SK-N-SH (cell line): ENCODE measurements around the gene ZNF655. TPM values are rescaled to one million over a fixed set of nuclear protein-coding genes. Genes with fewer than 3 reads are reported as not detected.

Source experiments
- CTCF ChIA-PET: fragments of 300-600, 350-600 bp; formaldehyde crosslinking; extraction: SDS; loops from one replicate; lab custom pipeline; 2021; lab: Yijun Ruan, JAX
- POLR2A ChIA-PET: fragments of 350-600 bp; sonication (Branson Sonifier 250); formaldehyde crosslinking; extraction: SDS; loops from one replicate; lab custom pipeline; 2020; ENCODE audit warnings: antibody characterized with exemption, inconsistent platforms; lab: Yijun Ruan, JAX
- DNase-seq: peaks from one replicate; pipeline ENCODE4 v3.0.0; 2012
- H2AFZ ChIP-seq: fragments of 200-600 bp; sonication (generic); 2 replicates; pipeline ENCODE4 v1.8.1; 2016; ENCODE audit warnings: antibody characterized with exemption, mild to moderate bottlenecking, low read depth
- H3F3A ChIP-seq: fragments of 200-600 bp; sonication (generic); replicated peaks from 2 replicates; pipeline ENCODE3; 2016; ENCODE audit warnings: antibody characterized with exemption, mild to moderate bottlenecking; ENCODE audit not compliant: insufficient read depth
- H3K27ac ChIP-seq, 2 experiments: fragments of 200-500 bp in 1 of 2; fragments of 200-600 bp in 1 of 2; sonication (Bioruptor generic) in 1 of 2; sonication (generic), shearing (Covaris generic) in 1 of 2; 2 replicates each; pipeline versions ENCODE4 v1.5.1 to v1.6.1; 2014 to 2016; ENCODE audit warnings: low read depth in 2 of 2, inconsistent platforms in 1 of 2, low read length in 1 of 2, mild to moderate bottlenecking in 1 of 2, mixed read lengths in 1 of 2
- H3K27me3 ChIP-seq: fragments of 200-600 bp; sonication (generic), shearing (Covaris generic); 2 replicates; pipeline ENCODE4 v1.6.1; 2016; ENCODE audit warnings: mixed run types; ENCODE audit not compliant: insufficient read depth
- H3K36me3 ChIP-seq, 2 experiments: fragments of 200-500 bp in 1 of 2; fragments of 200-600 bp in 1 of 2; sonication (Bioruptor generic) in 1 of 2; sonication (generic) in 1 of 2; replicated peaks in 1 of 2; 2 replicates each; pipeline versions ENCODE3 to v1.5.1; 2014 to 2016; ENCODE audit warnings: low read length in 1 of 2, mild to moderate bottlenecking in 1 of 2; ENCODE audit not compliant: insufficient read depth in 2 of 2, control insufficient read depth in 1 of 2
- H3K4me1 ChIP-seq, 2 experiments: fragments of 200-500 bp in 1 of 2; fragments of 200-600 bp in 1 of 2; sonication (Bioruptor generic) in 1 of 2; sonication (generic), shearing (Covaris generic) in 1 of 2; 2 replicates each; pipeline versions ENCODE4 v1.5.1 to v1.6.1; 2014 to 2016; ENCODE audit warnings: low read depth in 1 of 2, low read length in 1 of 2, mixed run types in 1 of 2; ENCODE audit not compliant: insufficient read depth in 2 of 2, control insufficient read depth in 1 of 2
- H3K4me2 ChIP-seq: fragments of 200-600 bp; sonication (generic), shearing (Covaris generic); 2 replicates; pipeline ENCODE4 v1.6.1; 2017; ENCODE audit warnings: mixed run types
- H3K4me3 ChIP-seq, 2 experiments: fragments of 200-500 bp in 1 of 2; fragments of 200-600 bp in 1 of 2; sonication (Bioruptor generic) in 1 of 2; sonication (generic), shearing (Covaris generic) in 1 of 2; 2 replicates each; pipeline versions ENCODE4 v1.5.1 to v1.8.1; 2014 to 2016; ENCODE audit warnings: low read depth in 2 of 2, inconsistent platforms in 1 of 2, low read length in 1 of 2, mild to moderate bottlenecking in 1 of 2, mixed read lengths in 1 of 2, moderate library complexity in 1 of 2
- H3K79me2 ChIP-seq: fragments of 200-600 bp; sonication (generic); 2 replicates; pipeline ENCODE4 v1.8.1; 2017; ENCODE audit warnings: mild to moderate bottlenecking; ENCODE audit not compliant: insufficient read depth
- H3K9ac ChIP-seq: fragments of 200-600 bp; sonication (generic); 2 replicates; pipeline ENCODE4 v1.6.1; 2017; ENCODE audit warnings: mixed run types
- H3K9me2 ChIP-seq: fragments of 200-600 bp; sonication (generic); 2 replicates; pipeline ENCODE4 v1.6.1; 2017; ENCODE audit warnings: mixed run types
- H3K9me3 ChIP-seq: fragments of 200-600 bp; sonication (generic); 2 replicates; pipeline ENCODE4 v1.6.1; 2017; ENCODE audit warnings: mixed run types, mild to moderate bottlenecking, moderate library complexity
- H4K20me1 ChIP-seq: fragments of 200-600 bp; sonication (generic); 2 replicates; pipeline ENCODE4 v1.6.1; 2017; ENCODE audit warnings: mild to moderate bottlenecking, mixed run types; ENCODE audit not compliant: insufficient read depth
- ELF1 ChIP-seq: IDR thresholded peaks from 2 replicates; pipeline ENCODE4 v1.4.0; 2012
- FOXJ3 ChIP-seq: sonication (generic); formaldehyde crosslinking; IDR thresholded peaks from 2 replicates; pipeline ENCODE4 v1.5.1; 2020; ENCODE audit warnings: mild to moderate bottlenecking, missing genetic modification reagents
- FOXM1 ChIP-seq: IDR thresholded peaks from 2 replicates; pipeline ENCODE4 v1.4.0; 2012; ENCODE audit warnings: low read depth, mild to moderate bottlenecking
- JUND ChIP-seq: IDR thresholded peaks from 2 replicates; pipeline ENCODE4 v1.4.0; 2012
- MEF2A ChIP-seq: IDR thresholded peaks from 2 replicates; pipeline ENCODE4 v1.4.0; 2012; ENCODE audit warnings: low read depth, borderline replicate concordance
- MXI1 ChIP-seq: IDR thresholded peaks from 2 replicates; pipeline ENCODE4 v1.6.1; 2012; ENCODE audit warnings: mild to moderate bottlenecking, low read depth, low read length, improper control_type of control experiment
- NFIC ChIP-seq: IDR thresholded peaks from 2 replicates; pipeline ENCODE4 v1.4.0; 2012; ENCODE audit warnings: borderline replicate concordance
- TCF12 ChIP-seq: IDR thresholded peaks from 2 replicates; pipeline ENCODE4 v1.4.0; 2012
- TEAD4 ChIP-seq: IDR thresholded peaks from 2 replicates; pipeline ENCODE4 v1.4.0; 2012; ENCODE audit warnings: mild to moderate bottlenecking, borderline replicate concordance; ENCODE audit not compliant: insufficient read depth
- WGBS: methylation state at CpG from one replicate; pipeline ENCODE4 v1.1.6; 2017; ENCODE audit warnings: low lambda C conversion rate; 5-methylcytosine and 5-hydroxymethylcytosine counted together
- polyA plus RNA-seq, 3 experiments: library from polyadenylated mRNA; depleted of rRNA; stranded (reverse); fragments of >200 nt; gene quantifications; 2 replicates each; pipeline ENCODE4 v1.2.3, GENCODE V29; 2012
- TF ChIP-seq, protein P1 (sequence below): IDR thresholded peaks from 2 replicates; pipeline ENCODE4 v1.4.0; 2012; ENCODE audit warnings: low read depth, borderline replicate concordance
- TF ChIP-seq, protein P2 (sequence below): fragments of 150-350 bp; IDR thresholded peaks from 2 replicates; pipeline ENCODE4 v1.6.1; 2017; ENCODE audit warnings: antibody characterized with exemption, low read length, low read depth, borderline replicate concordance
- TF ChIP-seq, protein P3 (sequence below): IDR thresholded peaks from 2 replicates; pipeline ENCODE4 v1.4.0; 2012; ENCODE audit warnings: low read depth
- TF ChIP-seq, protein P4 (sequence below): fragments of 200-600 bp; sonication (generic); IDR thresholded peaks from 2 replicates; pipeline ENCODE4 v1.6.1; 2017; ENCODE audit warnings: antibody characterized with exemption, mild to moderate bottlenecking, moderate library complexity
- TF ChIP-seq, protein P5 (sequence below): IDR thresholded peaks from 2 replicates; pipeline ENCODE4; 2012
- TF ChIP-seq, protein P6 (sequence below): IDR thresholded peaks from 2 replicates; pipeline ENCODE4 v1.4.0; 2012; ENCODE audit warnings: low read depth, borderline replicate concordance

Gene ZNF655
- polyA plus RNA-seq, 1 of the 3 experiments (the other 2 are of a cell fraction): 113 TPM

DNA sequence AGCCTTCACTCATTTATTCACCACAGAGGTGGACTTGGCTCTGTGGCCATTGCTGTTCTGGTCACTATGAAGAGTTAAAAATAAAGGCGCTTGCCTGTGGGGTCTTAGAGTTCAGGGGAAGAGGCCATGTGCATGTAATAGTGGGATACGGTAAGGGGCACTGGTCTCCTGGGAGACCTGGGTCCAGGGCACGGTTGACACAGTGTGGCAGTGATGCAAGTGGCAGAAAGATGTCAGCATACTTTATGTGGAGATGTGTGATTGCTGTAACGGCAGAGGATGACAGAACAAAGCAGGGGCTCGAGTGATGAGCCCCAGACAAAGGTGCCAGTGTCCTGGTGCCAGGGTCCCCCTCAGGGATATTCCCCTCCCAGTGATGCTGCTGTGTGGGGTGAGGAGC, 66.9 kb downstream of the ZNF655 start (continued):
- TF ChIP-seq, protein P1, sequence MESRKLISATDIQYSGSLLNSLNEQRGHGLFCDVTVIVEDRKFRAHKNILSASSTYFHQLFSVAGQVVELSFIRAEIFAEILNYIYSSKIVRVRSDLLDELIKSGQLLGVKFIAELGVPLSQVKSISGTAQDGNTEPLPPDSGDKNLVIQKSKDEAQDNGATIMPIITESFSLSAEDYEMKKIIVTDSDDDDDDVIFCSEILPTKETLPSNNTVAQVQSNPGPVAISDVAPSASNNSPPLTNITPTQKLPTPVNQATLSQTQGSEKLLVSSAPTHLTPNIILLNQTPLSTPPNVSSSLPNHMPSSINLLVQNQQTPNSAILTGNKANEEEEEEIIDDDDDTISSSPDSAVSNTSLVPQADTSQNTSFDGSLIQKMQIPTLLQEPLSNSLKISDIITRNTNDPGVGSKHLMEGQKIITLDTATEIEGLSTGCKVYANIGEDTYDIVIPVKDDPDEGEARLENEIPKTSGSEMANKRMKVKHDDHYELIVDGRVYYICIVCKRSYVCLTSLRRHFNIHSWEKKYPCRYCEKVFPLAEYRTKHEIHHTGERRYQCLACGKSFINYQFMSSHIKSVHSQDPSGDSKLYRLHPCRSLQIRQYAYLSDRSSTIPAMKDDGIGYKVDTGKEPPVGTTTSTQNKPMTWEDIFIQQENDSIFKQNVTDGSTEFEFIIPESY: no peak
- TF ChIP-seq, all 33 proteins: peak for 0

DNA sequence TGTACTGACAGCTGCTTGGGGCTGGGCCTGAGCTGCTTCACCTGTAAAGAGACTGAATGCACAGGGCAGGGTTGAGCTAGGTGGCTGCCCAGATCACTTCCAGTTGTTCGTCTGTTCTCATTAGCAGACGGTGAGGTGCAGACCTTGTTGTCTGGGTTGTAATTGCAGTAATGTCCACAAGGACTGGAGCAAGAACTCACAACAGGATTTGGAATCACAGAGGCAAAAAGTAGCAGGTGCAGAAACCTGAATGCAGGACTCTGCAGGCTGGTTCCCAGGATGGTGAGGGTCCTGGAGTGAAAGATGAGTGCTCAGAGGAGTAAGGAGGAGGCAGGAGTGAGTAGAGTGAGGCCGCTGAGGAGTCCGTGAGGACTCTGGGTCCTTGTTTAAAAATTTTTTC, 67.5 kb downstream of the ZNF655 start:
- H3K4me1 ChIP-seq: no peaks in the 10 kb centered on the region
- TF ChIP-seq, protein P2, sequence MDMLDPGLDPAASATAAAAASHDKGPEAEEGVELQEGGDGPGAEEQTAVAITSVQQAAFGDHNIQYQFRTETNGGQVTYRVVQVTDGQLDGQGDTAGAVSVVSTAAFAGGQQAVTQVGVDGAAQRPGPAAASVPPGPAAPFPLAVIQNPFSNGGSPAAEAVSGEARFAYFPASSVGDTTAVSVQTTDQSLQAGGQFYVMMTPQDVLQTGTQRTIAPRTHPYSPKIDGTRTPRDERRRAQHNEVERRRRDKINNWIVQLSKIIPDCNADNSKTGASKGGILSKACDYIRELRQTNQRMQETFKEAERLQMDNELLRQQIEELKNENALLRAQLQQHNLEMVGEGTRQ: no peak
- no peak for TF ChIP-seq TCF12
- no peak for TF ChIP-seq MEF2A
- TF ChIP-seq ELF1: no peak
- TF ChIP-seq, protein P3, sequence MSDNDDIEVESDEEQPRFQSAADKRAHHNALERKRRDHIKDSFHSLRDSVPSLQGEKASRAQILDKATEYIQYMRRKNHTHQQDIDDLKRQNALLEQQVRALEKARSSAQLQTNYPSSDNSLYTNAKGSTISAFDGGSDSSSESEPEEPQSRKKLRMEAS: no peak
- no peak for TF ChIP-seq FOXM1
- TF ChIP-seq, protein P4, sequence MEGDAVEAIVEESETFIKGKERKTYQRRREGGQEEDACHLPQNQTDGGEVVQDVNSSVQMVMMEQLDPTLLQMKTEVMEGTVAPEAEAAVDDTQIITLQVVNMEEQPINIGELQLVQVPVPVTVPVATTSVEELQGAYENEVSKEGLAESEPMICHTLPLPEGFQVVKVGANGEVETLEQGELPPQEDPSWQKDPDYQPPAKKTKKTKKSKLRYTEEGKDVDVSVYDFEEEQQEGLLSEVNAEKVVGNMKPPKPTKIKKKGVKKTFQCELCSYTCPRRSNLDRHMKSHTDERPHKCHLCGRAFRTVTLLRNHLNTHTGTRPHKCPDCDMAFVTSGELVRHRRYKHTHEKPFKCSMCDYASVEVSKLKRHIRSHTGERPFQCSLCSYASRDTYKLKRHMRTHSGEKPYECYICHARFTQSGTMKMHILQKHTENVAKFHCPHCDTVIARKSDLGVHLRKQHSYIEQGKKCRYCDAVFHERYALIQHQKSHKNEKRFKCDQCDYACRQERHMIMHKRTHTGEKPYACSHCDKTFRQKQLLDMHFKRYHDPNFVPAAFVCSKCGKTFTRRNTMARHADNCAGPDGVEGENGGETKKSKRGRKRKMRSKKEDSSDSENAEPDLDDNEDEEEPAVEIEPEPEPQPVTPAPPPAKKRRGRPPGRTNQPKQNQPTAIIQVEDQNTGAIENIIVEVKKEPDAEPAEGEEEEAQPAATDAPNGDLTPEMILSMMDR: no peak
- TF ChIP-seq, protein P5, sequence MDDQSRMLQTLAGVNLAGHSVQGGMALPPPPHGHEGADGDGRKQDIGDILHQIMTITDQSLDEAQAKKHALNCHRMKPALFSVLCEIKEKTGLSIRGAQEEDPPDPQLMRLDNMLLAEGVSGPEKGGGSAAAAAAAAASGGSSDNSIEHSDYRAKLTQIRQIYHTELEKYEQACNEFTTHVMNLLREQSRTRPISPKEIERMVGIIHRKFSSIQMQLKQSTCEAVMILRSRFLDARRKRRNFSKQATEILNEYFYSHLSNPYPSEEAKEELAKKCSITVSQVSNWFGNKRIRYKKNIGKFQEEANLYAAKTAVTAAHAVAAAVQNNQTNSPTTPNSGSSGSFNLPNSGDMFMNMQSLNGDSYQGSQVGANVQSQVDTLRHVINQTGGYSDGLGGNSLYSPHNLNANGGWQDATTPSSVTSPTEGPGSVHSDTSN: no peak
- TF ChIP-seq FOXJ3: no peak
- TF ChIP-seq JUND: no peak
- TF ChIP-seq, protein P6, sequence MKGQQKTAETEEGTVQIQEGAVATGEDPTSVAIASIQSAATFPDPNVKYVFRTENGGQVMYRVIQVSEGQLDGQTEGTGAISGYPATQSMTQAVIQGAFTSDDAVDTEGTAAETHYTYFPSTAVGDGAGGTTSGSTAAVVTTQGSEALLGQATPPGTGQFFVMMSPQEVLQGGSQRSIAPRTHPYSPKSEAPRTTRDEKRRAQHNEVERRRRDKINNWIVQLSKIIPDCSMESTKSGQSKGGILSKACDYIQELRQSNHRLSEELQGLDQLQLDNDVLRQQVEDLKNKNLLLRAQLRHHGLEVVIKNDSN: no peak
- TF ChIP-seq TEAD4: no peak
- TF ChIP-seq MXI1: no peak
- TF ChIP-seq NFIC: no peak
- no peak overlapping the region for H3K4me2 ChIP-seq
- H3F3A ChIP-seq: peaks cover 6% of the 10 kb centered on the region
- WGBS: 100% methylated on average over 4 of the region's 4 CpGs
- H3K9ac ChIP-seq: no peak overlapping the region
- DNase-seq: no peak
- no peak overlapping the region for H3K27ac ChIP-seq
- H3K36me3 ChIP-seq: peaks cover 70 to 96% of the 10 kb centered on the region in 2 experiments
- peaks cover 10% of the 10 kb centered on the region for H3K79me2 ChIP-seq
- no peak overlapping the region for H2AFZ ChIP-seq
- no peaks in the 10 kb centered on the region for H3K27me3 ChIP-seq
- H3K4me3 ChIP-seq: no peak overlapping the region
- H3K9me3 ChIP-seq: no peaks in the 10 kb centered on the region
- H3K9me2 ChIP-seq: no peaks in the 10 kb centered on the region
- ChIA-PET CTCF (no interaction called here), POLR2A (no interaction called here)
- H4K20me1 ChIP-seq: no peaks in the 10 kb centered on the region

Other genes starting within 250 kb of the ZNF655 start
- gene ARPC1A, start 232.7 kb upstream of the ZNF655 start, polyA plus RNA-seq (2012; rRNA removed): 262 and 306 TPM in 2 replicates
- 549 and 836 TPM in 2 replicates for gene ARPC1B, start 183.9 kb upstream of the ZNF655 start, polyA plus RNA-seq (2012; rRNA removed)
- 296 and 389 TPM in 2 replicates for gene PDAP1, start 150.0 kb upstream of the ZNF655 start, polyA plus RNA-seq (2012; rRNA removed)
- gene BUD31, start 149.7 kb upstream of the ZNF655 start, polyA plus RNA-seq (2012; rRNA removed): 124 and 162 TPM in 2 replicates
- 7.4 and 8.2 TPM in 2 replicates for gene PTCD1, start 119.8 kb upstream of the ZNF655 start, polyA plus RNA-seq (2012; rRNA removed)
- 101 and 107 TPM in 2 replicates for gene CPSF4, start 119.7 kb upstream of the ZNF655 start, polyA plus RNA-seq (2012; rRNA removed)
- gene ATP5MF, start 92.5 kb upstream of the ZNF655 start, polyA plus RNA-seq (2012; rRNA removed): 2,495 and 4,591 TPM in 2 replicates
- 27.7 and 34.5 TPM in 2 replicates for gene ZNF789, start 85.8 kb upstream of the ZNF655 start, polyA plus RNA-seq (2012; rRNA removed)
- 19.6 and 19.8 TPM in 2 replicates for gene ZNF394, start 58.4 kb upstream of the ZNF655 start, polyA plus RNA-seq (2012; rRNA removed)
- 7.5 and 9.1 TPM in 2 replicates for gene ZKSCAN5, start 54.0 kb upstream of the ZNF655 start, polyA plus RNA-seq (2012; rRNA removed)
- 6.2 and 8.2 TPM in 2 replicates for gene FAM200A, start 6.5 kb upstream of the ZNF655 start, polyA plus RNA-seq (2012; rRNA removed)
- gene TMEM225B, start 39.6 kb downstream of the ZNF655 start, polyA plus RNA-seq (2012; rRNA removed): 1.5 and 2.2 TPM in 2 replicates
- gene ZSCAN25, start 58.3 kb downstream of the ZNF655 start, polyA plus RNA-seq (2012; rRNA removed): 14.9 and 18.7 TPM in 2 replicates
- 0.25 and 0.31 TPM in 2 replicates for gene CYP3A5, start 121.4 kb downstream of the ZNF655 start, polyA plus RNA-seq (2012; rRNA removed)
- gene CYP3A7, start 176.6 kb downstream of the ZNF655 start, polyA plus RNA-seq (2012; rRNA removed): not detected in 2 replicates
- gene CYP3A4, start 225.5 kb downstream of the ZNF655 start, polyA plus RNA-seq (2012; rRNA removed): not detected in 2 replicates